ENCODE results near the gene RUVBL2. TPM values are rescaled to one million over a fixed set of nuclear protein-coding genes. Genes with fewer than 3 reads are reported as not detected.

The RUVBL2 gene
- total RNA-seq, 2 experiments from 2014 or later: 74.7 to 80.1 TPM

GRCh38 chr19:48958006-48958405, 35.7 kb upstream of the RUVBL2 start:
- Mint-ChIP-seq H3K27ac (peak overlapping the region; percentile 40), H3K27me3 (no peaks in the 10 kb centered on the region), H3K4me3 (no peak overlapping the region), H3K9me3 (no peaks in the 10 kb centered on the region), H3K36me3 (ENCODE audit: low read depth) (peaks cover 48% of the 10 kb centered on the region), H3K4me1 (peaks cover 71% of the 10 kb centered on the region)
- DNase-seq: no peak
- CTCF ChIA-PET: interaction anchor here (0.6 to 1.1 kb wide), 3 partner anchors 36 to 157 kb away, joined by 3 to 6 read pairs (median 4); partner anchors contain the start of genes HSD17B14 and RUVBL2
- POLR2A ChIA-PET: no interaction called here

GRCh38 chr19:48959341-48960239, 34.1 kb upstream of the RUVBL2 start:
- H3K27ac Mint-ChIP-seq: peak overlapping the region; percentile 56
- H3K9me3 Mint-ChIP-seq: no peaks in the 10 kb centered on the region
- ChIA-PET CTCF (interaction anchor here (0.7 to 1.1 kb wide), 5 partner anchors 10 to 166 kb away, joined by 3 to 6 read pairs (median 4); partner anchors contain the start of genes GYS1 and RUVBL2), POLR2A (interaction anchor here (0.6 to 1.5 kb wide), 5 partner anchors 27 to 539 kb away, joined by 3 to 5 read pairs (median 4); partner anchors contain the start of genes NUCB1 and PPP1R15A)
- H3K4me1 Mint-ChIP-seq: peaks cover 81% of the 10 kb centered on the region
- H3K4me3 Mint-ChIP-seq: no peak overlapping the region
- peaks cover 51% of the 10 kb centered on the region for H3K36me3 Mint-ChIP-seq (ENCODE audit: low read depth)
- DNase-seq: no peak
- H3K27me3 Mint-ChIP-seq: no peaks in the 10 kb centered on the region

GRCh38 chr19:48961051-48961649, 32.5 kb upstream of the RUVBL2 start:
- Mint-ChIP-seq H3K27me3 (no peaks in the 10 kb centered on the region), H3K27ac (peak overlapping the region; percentile 94), H3K4me1 (peaks cover 80% of the 10 kb centered on the region), H3K9me3 (no peaks in the 10 kb centered on the region), H3K36me3 (ENCODE audit: low read depth) (peaks cover 52% of the 10 kb centered on the region), H3K4me3 (no peak overlapping the region)
- ChIA-PET POLR2A (interaction anchor here (1.1 to 2.2 kb wide), 5 partner anchors 8 to 86 kb away, joined by 4 to 9 read pairs (median 5); partner anchors contain the start of gene NUCB1), CTCF (no interaction called here)
- no peak for DNase-seq

GRCh38 chr19:48961673-48962028, 32.0 kb upstream of the RUVBL2 start:
- peaks cover 82% of the 10 kb centered on the region for H3K4me1 Mint-ChIP-seq

GRCh38 chr19:48962029-48962848, 31.4 kb upstream of the RUVBL2 start:
- H3K27ac Mint-ChIP-seq: peak overlapping the region; percentile 94
- H3K4me3 Mint-ChIP-seq: peak overlapping the region; percentile 61
- H3K9me3 Mint-ChIP-seq: no peaks in the 10 kb centered on the region
- ChIA-PET CTCF (interaction anchor here (0.5 kb wide), 1 partner anchor 120 kb away, joined by 3 read pairs; no protein-coding TSS in a partner anchor), POLR2A (interaction anchor here (0.7 to 2.2 kb wide), 8 partner anchors 8 to 87 kb away, joined by 3 to 9 read pairs (median 4); partner anchors contain the start of gene NUCB1)
- peaks cover 85% of the 10 kb centered on the region for H3K4me1 Mint-ChIP-seq
- H3K36me3 Mint-ChIP-seq (ENCODE audit: low read depth): peaks cover 56% of the 10 kb centered on the region
- no peaks in the 10 kb centered on the region for H3K27me3 Mint-ChIP-seq
- peak; percentile 60 for DNase-seq

More at GRCh38 chr19:48961673-48962028, 32.0 kb upstream of the RUVBL2 start:
- peak overlapping the region; percentile 94 for H3K27ac Mint-ChIP-seq
- no peaks in the 10 kb centered on the region for H3K27me3 Mint-ChIP-seq
- POLR2A ChIA-PET: interaction anchor here (1.0 to 2.2 kb wide), 7 partner anchors 8 to 87 kb away, joined by 3 to 9 read pairs (median 4); partner anchors contain the start of gene NUCB1
- H3K4me3 Mint-ChIP-seq: peak overlapping the region; percentile 61
- H3K36me3 Mint-ChIP-seq (ENCODE audit: low read depth): peaks cover 54% of the 10 kb centered on the region
- no peak for DNase-seq
- no peaks in the 10 kb centered on the region for H3K9me3 Mint-ChIP-seq
- CTCF ChIA-PET: interaction anchor here (0.5 kb wide), 1 partner anchor 120 kb away, joined by 3 read pairs; no protein-coding TSS in a partner anchor

GRCh38 chr19:48962849-48963165, 30.9 kb upstream of the RUVBL2 start:
- Mint-ChIP-seq H3K4me3 (peak overlapping the region; percentile 61), H3K36me3 (ENCODE audit: low read depth) (peaks cover 56% of the 10 kb centered on the region), H3K27me3 (no peaks in the 10 kb centered on the region), H3K4me1 (peaks cover 84% of the 10 kb centered on the region), H3K9me3 (no peaks in the 10 kb centered on the region), H3K27ac (peak overlapping the region; percentile 94)
- CTCF ChIA-PET: no interaction called here
- POLR2A ChIA-PET: interaction anchor here (1.0 to 2.2 kb wide), 4 partner anchors 9 to 63 kb away, joined by 3 to 9 read pairs (median 4); partner anchors contain the start of gene NUCB1
- no peak for DNase-seq

GRCh38 chr19:48963371-48964204, 30.1 kb upstream of the RUVBL2 start:
- H3K27me3 Mint-ChIP-seq: no peaks in the 10 kb centered on the region
- peak overlapping the region; percentile 92 for H3K4me3 Mint-ChIP-seq
- peaks cover 56% of the 10 kb centered on the region for H3K36me3 Mint-ChIP-seq (ENCODE audit: low read depth)
- ChIA-PET POLR2A (interaction anchor here (0.8 to 4.8 kb wide), 8 partner anchors 10 to 104 kb away, joined by 3 to 53 read pairs (median 10); partner anchors contain the start of genes BAX, GYS1, NUCB1 and PPP1R15A), CTCF (interaction anchor here (1.0 to 2.6 kb wide), 2 partner anchors 30 to 64 kb away, joined by 3 to 16 read pairs; partner anchors contain the start of genes GYS1, NUCB1 and RUVBL2)
- H3K27ac Mint-ChIP-seq: peak overlapping the region; percentile 94
- H3K4me1 Mint-ChIP-seq: peaks cover 84% of the 10 kb centered on the region
- peak; percentile 74 for DNase-seq
- H3K9me3 Mint-ChIP-seq: no peaks in the 10 kb centered on the region

- Mint-ChIP-seq H3K4me1 (peaks cover 77% of the 10 kb centered on the region), H3K27me3 (no peaks in the 10 kb centered on the region), H3K9me3 (no peaks in the 10 kb centered on the region), H3K36me3 (ENCODE audit: low read depth) (peaks cover 57% of the 10 kb centered on the region), H3K4me3 (peak overlapping the region; percentile 92), H3K27ac (peak overlapping the region; percentile 94)
- ChIA-PET CTCF (interaction anchor here (1.0 to 2.6 kb wide), 3 partner anchors 29 to 93 kb away, joined by 3 to 16 read pairs (median 5); partner anchors contain the start of genes GYS1, NUCB1, PPP1R15A and RUVBL2), POLR2A (interaction anchor here (0.7 to 4.8 kb wide), 11 partner anchors 9 to 244 kb away, joined by 3 to 53 read pairs (median 10); partner anchors contain the start of genes BAX, GYS1, NUCB1 and PPP1R15A)
- DNase-seq: no peak
Observed at GRCh38 chr19:48964205-48965039, 29.3 kb upstream of the RUVBL2 start.

- H3K4me1 Mint-ChIP-seq: peaks cover 72% of the 10 kb centered on the region
- ChIA-PET POLR2A (interaction anchor here (0.8 to 4.8 kb wide), 11 partner anchors 8 to 604 kb away, joined by 3 to 53 read pairs (median 5); partner anchors contain the start of genes BAX, CA11, GYS1 and NUCB1), CTCF (interaction anchor here (0.9 to 2.6 kb wide), 6 partner anchors 22 to 170 kb away, joined by 3 to 16 read pairs (median 4); partner anchors contain the start of genes GYS1, PPP1R15A and RUVBL2)
- DNase-seq: peak; percentile 92
- H3K27me3 Mint-ChIP-seq: no peaks in the 10 kb centered on the region
- peak within 1 kb of the TSS; percentile 92 for H3K4me3 Mint-ChIP-seq
- peak within 1 kb of the TSS; percentile 94 for H3K27ac Mint-ChIP-seq
- no peaks in the 10 kb centered on the region for H3K9me3 Mint-ChIP-seq
- peaks cover 61% of the 10 kb centered on the region for H3K36me3 Mint-ChIP-seq (ENCODE audit: low read depth)
Observed at GRCh38 chr19:48965040-48965805, 28.5 kb upstream of the RUVBL2 start, which contains the start of gene FTL. FTL (plus strand) TSS chr19:48965309; CDS start chr19:48965508, 199 bp downstream.
